ENCODE data around the gene CHM. TPM values are rescaled to one million over a fixed set of nuclear protein-coding genes. Genes with fewer than 3 reads are reported as not detected.

Gene CHM
- total RNA-seq, 2 donors from 2014 or later = 13.9 to 20.2 TPM

DNA sequence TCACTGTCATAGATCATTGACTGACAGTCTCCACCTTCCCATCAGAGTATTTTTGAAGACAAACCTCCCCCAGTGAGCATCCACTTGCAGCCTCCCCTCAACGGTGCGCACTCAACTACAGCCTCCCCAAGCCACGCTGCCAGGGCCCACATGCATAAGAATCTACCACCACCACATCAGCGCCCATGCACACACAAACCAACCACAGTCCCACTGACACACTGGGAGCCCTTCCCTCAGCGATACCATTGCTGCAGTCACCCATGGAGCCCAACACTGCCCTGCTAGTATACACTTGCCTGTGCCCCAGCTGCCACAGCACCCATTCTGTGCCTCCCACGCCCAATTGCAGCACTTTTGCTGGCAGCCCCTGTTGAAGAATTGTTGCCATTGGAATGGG lies 132.9 kb downstream of the CHM start:
- 93% methylated on average over 6 of the region's 6 CpGs for WGBS
- TF ChIP-seq, protein P1, sequence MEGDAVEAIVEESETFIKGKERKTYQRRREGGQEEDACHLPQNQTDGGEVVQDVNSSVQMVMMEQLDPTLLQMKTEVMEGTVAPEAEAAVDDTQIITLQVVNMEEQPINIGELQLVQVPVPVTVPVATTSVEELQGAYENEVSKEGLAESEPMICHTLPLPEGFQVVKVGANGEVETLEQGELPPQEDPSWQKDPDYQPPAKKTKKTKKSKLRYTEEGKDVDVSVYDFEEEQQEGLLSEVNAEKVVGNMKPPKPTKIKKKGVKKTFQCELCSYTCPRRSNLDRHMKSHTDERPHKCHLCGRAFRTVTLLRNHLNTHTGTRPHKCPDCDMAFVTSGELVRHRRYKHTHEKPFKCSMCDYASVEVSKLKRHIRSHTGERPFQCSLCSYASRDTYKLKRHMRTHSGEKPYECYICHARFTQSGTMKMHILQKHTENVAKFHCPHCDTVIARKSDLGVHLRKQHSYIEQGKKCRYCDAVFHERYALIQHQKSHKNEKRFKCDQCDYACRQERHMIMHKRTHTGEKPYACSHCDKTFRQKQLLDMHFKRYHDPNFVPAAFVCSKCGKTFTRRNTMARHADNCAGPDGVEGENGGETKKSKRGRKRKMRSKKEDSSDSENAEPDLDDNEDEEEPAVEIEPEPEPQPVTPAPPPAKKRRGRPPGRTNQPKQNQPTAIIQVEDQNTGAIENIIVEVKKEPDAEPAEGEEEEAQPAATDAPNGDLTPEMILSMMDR (IDR thresholded peaks at IDR 0.05) = no peak
- no peak for TF ChIP-seq POLR2AphosphoS5 (IDR thresholded peaks at IDR 0.05)
- no peak for TF ChIP-seq POLR2A (IDR thresholded peaks at IDR 0.05)
- Histone ChIP-seq H3K27me3 (replicated peaks; ENCODE audit: insufficient read depth) (no peaks in the 10 kb centered on the region), H3K36me3 (no peaks in the 10 kb centered on the region), H3K4me1 (replicated peaks) (no peaks in the 10 kb centered on the region), H3K27ac (no peak overlapping the region), H3K4me3 (no peak overlapping the region), H3K9me3 (no peaks in the 10 kb centered on the region)
- no peak for DNase-seq (ENCODE audit: low spot score)
- intact Hi-C loops (cut with DNase I) = no loop called here

DNA sequence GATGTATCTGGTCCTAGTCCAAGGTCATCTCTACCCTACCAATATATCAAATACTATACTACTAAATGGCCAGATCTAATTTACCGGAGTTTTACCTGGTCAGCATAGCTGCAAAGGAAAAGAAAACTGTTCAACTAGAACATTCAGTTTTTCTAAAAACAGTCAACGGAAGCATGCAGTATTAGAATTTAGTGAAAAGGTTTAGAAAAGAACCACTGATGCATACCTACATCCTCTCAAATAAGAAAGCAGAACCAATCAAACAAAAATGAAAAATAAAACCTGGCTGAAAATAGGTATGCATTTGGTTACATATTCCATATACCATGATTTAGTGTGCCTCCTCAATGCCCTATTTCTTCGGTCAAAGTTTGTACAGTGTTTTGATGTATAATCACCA lies 140.0 kb downstream of the CHM start:
- no peak overlapping the region for H3K27ac ChIP-seq
- WGBS = 100% methylated on average over 3 of the region's 3 CpGs
- H3K9me3 ChIP-seq = no peaks in the 10 kb centered on the region
- no peak overlapping the region for H3K4me3 ChIP-seq
- H3K4me1 ChIP-seq (replicated peaks) = no peaks in the 10 kb centered on the region
- no peaks in the 10 kb centered on the region for H3K27me3 ChIP-seq (replicated peaks; ENCODE audit: insufficient read depth)
- no peaks in the 10 kb centered on the region for H3K36me3 ChIP-seq
- no peak for DNase-seq (ENCODE audit: low spot score)
- TF ChIP-seq, protein P1 (IDR thresholded peaks at IDR 0.05) = no peak
- no peak for TF ChIP-seq POLR2A (IDR thresholded peaks at IDR 0.05)
- TF ChIP-seq POLR2AphosphoS5 (IDR thresholded peaks at IDR 0.05) = no peak
- intact Hi-C loops (cut with DNase I) = no loop called here

DNA sequence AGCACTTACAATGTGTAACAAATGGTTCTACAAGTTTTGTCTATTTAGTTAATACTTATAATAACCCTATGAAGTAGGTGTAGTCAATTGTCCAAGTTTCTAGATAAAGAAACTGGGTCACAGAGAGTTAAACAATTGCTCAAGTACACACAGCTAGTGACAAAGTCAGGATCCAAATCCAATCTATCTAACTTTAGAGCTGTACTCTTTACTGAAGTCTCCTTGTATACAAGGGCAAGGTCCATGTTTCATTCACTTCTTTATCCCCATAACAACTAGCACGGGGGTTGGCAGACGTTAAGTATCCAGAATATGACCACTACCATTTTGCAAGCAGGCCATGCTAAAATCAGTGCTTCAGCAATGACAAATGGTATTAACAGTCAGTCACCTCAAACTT lies 141.0 kb downstream of the CHM start:
- no peak for DNase-seq (ENCODE audit: low spot score)
- Histone ChIP-seq H3K27me3 (replicated peaks; ENCODE audit: insufficient read depth) (no peaks in the 10 kb centered on the region), H3K4me3 (no peak overlapping the region), H3K27ac (no peak overlapping the region), H3K36me3 (no peaks in the 10 kb centered on the region), H3K4me1 (replicated peaks) (no peaks in the 10 kb centered on the region), H3K9me3 (no peaks in the 10 kb centered on the region)
- intact Hi-C loops (cut with DNase I) = no loop called here
- TF ChIP-seq POLR2AphosphoS5 (IDR thresholded peaks at IDR 0.05) = no peak
- no peak for TF ChIP-seq POLR2A (IDR thresholded peaks at IDR 0.05)
- TF ChIP-seq, protein P1 (IDR thresholded peaks at IDR 0.05) = no peak
- WGBS = 89% methylated on average over 2 of the region's 2 CpGs

DNA sequence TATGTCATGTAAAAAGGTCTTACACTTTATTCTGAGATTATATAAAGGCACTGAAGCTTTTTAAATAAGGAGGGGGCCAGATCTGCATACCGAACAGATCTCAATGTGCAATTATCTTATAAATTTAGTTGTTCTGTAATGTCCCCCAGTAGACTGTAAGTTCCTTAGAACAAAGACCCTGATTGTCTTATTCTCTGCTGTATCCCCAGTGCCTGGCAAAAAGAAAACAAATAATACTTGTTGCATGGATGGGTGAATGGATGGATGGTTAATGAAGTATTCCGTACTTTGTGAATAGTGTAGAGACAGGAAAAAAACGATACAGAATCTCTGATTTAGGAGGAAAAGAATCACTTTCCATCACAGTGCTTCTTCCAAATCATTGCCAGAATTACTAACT lies 141.5 kb downstream of the CHM start:
- no peaks in the 10 kb centered on the region for H3K27me3 ChIP-seq (replicated peaks; ENCODE audit: insufficient read depth)
- no peak for DNase-seq (ENCODE audit: low spot score)
- no peak overlapping the region for H3K27ac ChIP-seq
- TF ChIP-seq, protein P1 (IDR thresholded peaks at IDR 0.05) = no peak
- TF ChIP-seq POLR2A (IDR thresholded peaks at IDR 0.05) (no peak), POLR2AphosphoS5 (IDR thresholded peaks at IDR 0.05) (no peak)
- WGBS = 87% methylated on average over 3 of the region's 3 CpGs
- H3K36me3 ChIP-seq = no peaks in the 10 kb centered on the region
- intact Hi-C loops (cut with DNase I) = no loop called here
- no peak overlapping the region for H3K4me3 ChIP-seq
- H3K9me3 ChIP-seq = no peaks in the 10 kb centered on the region
- H3K4me1 ChIP-seq (replicated peaks) = no peaks in the 10 kb centered on the region

DNA sequence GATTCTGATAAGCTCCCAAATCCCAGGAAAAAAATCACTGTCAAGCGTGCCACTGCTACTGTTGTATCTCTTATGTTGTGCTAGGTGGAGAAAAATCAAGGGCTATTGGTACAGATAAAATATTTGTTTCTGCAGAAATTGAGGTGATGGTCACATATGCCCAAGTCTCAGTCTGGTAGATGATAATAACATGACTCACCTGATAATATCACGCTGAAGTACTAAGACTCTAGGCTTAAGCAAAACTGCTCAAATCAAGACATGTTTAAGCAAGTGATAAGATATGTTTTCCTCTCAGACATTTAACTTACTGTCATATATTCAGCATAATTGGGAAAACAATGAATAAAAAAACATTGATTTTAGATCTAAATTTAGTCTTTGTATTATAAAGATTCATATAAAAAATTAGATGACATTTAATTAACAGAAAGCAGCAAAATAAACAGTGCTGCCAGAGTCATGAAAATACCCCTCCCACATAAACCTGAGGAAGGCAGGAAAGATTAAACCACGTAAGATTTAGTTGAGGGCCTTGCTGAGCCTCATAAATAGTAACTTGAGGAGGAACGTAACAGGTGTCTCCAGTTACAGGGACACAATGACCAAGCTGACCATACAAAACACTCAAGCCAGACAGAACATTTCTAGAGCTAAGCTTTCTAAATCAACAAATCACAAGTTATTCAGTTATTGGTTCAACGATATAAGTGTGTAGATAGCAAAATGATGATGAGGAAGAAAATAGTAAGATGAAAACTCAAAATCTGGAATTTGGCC lies 143.5 kb downstream of the CHM start:
- H3K4me3 ChIP-seq = no peak overlapping the region
- H3K36me3 ChIP-seq = no peaks in the 10 kb centered on the region
- no peak for DNase-seq (ENCODE audit: low spot score)
- intact Hi-C loops (cut with DNase I) = no loop called here
- H3K4me1 ChIP-seq (replicated peaks) = no peaks in the 10 kb centered on the region
- no peak overlapping the region for H3K27ac ChIP-seq
- H3K27me3 ChIP-seq (replicated peaks; ENCODE audit: insufficient read depth) = no peaks in the 10 kb centered on the region
- TF ChIP-seq, protein P1 (IDR thresholded peaks at IDR 0.05) = no peak
- TF ChIP-seq POLR2A (IDR thresholded peaks at IDR 0.05) (no peak), POLR2AphosphoS5 (IDR thresholded peaks at IDR 0.05) (no peak)
- no peaks in the 10 kb centered on the region for H3K9me3 ChIP-seq
- WGBS = 47% methylated on average over 5 of the region's 5 CpGs
